ENCODE data around the gene MTARC2. TPM values are rescaled to one million over a fixed set of nuclear protein-coding genes. Genes with fewer than 3 reads are reported as not detected.

The MTARC2 gene
- total RNA-seq, 1 donor from 2014 or later: not detected

GRCh38 chr1:220797044-220797443, 48.9 kb downstream of the MTARC2 start:
- intact Hi-C loops (cut with micrococcal nuclease): no loop called here

DNA sequence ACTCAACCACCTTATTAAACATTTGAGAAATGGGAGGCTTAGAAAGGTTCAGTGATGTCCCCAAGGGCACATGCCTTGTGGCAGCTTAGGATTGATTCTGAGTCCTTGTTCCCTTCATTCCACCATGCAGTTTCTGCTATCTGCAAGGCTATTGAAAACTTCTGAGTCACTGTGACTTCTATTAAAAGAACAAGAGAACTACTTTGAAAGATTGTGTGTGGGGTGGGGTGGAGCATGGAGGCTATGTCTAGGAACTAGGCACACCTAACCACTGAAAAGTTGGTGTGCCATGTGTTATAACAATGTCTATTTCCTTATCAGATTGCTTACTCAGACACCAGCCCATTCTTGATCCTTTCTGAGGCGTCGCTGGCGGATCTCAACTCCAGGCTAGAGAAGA, 49.4 kb downstream of the MTARC2 start:
- intact Hi-C loops (cut with micrococcal nuclease): no loop called here

GRCh38 chr1:220798338-220798737, 50.2 kb downstream of the MTARC2 start:
- intact Hi-C loops (cut with micrococcal nuclease): no loop called here

DNA sequence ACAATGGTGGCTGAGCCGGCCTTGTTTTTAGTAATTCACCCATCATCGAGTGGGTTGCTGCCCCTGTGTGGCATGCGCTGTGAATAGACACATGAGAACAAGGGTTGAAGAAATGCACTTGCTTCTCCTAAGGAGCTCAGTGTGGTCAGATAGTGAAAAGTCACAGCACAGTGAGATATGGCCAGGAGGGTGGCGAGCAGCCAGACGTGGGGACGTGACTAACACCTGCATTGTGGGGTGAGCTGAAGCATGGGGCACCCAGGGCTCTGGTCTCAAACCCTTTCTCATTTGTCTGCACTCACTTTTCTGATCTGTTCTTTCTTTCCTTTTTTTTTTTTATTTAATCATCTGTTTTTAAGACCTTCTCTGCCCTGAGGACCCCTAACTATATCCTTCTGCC, 52.1 kb downstream of the MTARC2 start:
- intact Hi-C loops (cut with micrococcal nuclease): no loop called here

DNA sequence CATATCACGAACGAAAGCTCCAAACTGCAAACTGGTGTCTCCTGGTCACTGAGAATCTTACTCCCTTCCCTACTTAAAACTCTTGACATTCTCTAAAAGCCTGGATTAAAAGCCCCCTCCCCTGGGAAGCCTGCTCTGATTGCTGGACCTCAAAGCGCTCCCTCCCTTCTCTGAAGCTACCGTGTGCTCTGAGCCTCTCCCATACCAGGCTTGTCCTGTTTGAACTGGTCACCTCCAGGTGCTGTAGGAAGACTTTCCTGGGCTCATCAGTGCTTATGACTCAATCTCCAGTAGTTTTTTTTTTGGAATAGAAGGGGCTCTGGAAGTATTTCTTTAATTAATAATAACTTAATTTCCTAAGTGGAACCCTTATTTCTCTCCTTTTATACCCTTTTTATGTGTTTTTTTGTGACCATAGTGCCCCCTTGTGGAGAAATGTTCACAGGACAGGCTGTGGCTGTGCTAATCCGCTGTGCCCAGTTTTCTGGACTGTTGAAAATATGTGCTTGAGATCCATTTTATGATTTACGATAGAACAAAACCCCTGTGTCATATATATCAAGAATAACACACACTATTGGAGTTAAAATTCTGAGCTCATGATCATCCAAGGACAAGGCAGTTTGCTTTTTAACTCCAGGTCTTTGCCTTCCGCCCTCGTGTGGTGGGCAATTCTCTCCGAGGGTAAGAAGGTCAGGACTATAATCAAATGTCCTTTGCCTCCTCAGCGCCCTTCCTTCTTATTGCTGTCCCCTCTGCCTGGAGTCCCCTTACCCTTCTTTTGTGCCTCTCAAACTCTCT, 55.5 kb downstream of the MTARC2 start:
- intact Hi-C loops (cut with micrococcal nuclease): no loop called here

- intact Hi-C loops (cut with micrococcal nuclease): no loop called here
Measured at GRCh38 chr1:220804202-220804586, 56.1 kb downstream of the MTARC2 start.

DNA sequence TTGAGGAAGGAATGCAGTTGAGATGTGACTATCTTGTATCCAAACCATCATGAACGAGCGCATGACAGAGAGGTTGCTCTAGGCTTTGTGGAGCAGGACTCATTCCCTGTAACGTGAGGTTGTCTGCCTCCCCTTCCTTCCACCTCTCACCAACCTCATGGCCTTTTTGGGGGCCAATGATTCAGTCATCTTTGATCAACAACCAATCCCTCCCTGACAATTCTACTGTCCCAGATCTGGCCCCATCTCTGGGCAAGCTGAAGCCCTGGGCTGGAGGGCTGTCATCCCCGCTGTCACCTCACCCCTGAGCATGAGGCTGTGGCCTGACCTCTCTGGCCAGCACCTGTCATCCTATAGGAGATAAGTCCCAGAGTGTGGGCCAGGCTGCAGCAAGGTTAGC, 58.3 kb downstream of the MTARC2 start:
- intact Hi-C loops (cut with micrococcal nuclease): no loop called here

GRCh38 chr1:220807726-220808125, 59.6 kb downstream of the MTARC2 start:
- intact Hi-C loops (cut with micrococcal nuclease): no loop called here

DNA sequence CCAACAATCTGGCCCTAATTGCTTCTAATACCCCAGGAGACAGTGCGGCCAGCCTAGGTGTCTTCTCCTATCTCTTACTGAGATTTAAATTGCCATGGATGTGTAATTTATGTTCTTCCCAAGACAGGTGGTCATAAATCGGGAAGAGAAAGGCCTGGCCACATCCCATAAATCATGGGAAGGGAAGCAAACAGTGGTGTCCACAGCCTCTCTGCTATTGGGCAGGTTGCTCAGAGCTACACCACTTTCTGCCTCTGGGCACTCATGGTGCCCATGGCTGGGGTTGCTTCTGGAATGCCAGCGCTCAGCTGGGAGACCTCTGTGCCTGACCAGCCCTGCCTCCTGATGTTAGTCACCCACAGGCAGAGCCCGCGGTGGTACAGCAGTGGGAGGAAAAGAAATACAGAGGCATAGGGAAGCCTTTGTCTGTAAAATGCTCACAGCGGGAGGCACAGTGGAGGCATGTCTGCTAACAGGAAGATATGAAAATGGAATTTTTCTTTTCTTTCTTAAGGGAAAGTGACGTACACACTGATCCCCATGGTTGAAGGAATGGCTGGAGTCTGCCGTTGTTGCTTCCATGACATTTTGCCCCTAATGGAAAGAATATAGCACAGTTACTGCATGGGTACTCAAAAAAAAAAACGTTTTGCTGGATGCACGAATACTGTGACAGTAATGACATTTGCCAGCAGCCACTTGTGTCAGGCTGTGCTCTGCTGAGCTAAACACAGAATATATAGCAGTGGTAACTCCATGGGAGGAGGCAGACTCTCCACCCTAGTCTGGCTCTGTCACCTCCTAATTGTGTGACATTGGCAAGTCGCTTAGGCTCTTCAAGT, 60.4 kb downstream of the MTARC2 start:
- intact Hi-C loops (cut with micrococcal nuclease): no loop called here

DNA sequence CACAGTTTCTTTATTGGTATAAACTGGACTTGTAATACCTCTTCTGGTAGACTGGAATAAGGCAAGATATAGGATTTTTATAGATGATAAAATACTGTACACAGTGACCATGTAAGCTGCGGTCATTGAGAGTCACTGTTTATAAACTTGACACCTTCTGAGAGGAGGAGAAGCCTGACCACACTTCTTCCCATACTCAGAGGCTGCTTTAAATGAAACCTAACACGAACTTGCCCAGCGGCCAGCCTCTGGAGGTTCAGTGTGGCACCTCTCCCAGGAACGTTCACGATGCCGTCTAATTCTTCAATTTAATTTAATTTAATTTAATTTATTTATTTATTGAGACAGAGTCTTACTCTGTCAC, 61.0 kb downstream of the MTARC2 start:
- intact Hi-C loops (cut with micrococcal nuclease): no loop called here

GRCh38 chr1:220809704-220810103, 61.6 kb downstream of the MTARC2 start:
- intact Hi-C loops (cut with micrococcal nuclease): loop anchor here (1.0 kb wide), 3 partner anchors 394 to 1646 kb away; no protein-coding TSS in a partner anchor

- intact Hi-C loops (cut with micrococcal nuclease): loop anchor here (1.0 kb wide), 3 partner anchors 393 to 1645 kb away; no protein-coding TSS in a partner anchor
Measured at GRCh38 chr1:220810179-220810653, 62.1 kb downstream of the MTARC2 start.

DNA sequence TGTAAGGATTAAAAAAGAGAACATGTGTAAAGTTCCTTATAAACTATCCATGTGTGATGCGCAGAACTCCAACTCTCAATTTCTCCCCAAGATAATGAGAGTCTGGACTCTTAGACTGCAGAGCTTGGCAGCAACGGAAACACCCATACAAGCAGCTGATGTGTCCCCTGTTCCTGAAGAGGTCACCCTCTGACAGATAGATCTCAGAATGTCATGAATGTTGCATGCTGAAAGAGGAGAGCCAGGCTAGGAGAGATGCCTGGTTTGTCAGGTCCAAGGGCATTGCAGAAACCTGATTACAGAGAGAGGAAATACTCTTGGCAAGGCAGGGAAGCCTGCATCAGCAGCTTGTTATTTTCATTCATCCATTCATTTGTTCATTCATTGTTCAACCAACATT, 62.8 kb downstream of the MTARC2 start:
- intact Hi-C loops (cut with micrococcal nuclease): loop anchor here (1.0 kb wide), 3 partner anchors 392 to 1644 kb away; no protein-coding TSS in a partner anchor

DNA sequence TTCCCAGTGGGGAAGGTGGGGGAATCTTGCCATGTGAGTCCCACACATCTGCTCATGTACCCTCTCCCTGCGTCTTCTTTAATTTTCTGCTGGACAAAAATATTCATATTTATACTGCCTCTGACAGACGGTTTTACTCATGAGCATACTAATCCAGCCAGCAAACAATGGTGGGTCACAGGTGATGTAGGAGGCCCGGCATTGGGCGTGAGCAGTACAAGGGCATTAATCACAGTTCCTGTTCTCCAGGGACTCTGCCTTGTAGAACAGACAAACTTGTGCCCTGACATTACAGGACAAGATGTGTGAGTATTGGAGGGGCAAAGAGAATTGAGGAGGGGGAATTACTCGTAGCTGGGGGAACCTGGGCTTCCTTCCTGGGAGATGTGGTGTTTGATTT, 63.6 kb downstream of the MTARC2 start:
- intact Hi-C loops (cut with micrococcal nuclease): no loop called here

DNA sequence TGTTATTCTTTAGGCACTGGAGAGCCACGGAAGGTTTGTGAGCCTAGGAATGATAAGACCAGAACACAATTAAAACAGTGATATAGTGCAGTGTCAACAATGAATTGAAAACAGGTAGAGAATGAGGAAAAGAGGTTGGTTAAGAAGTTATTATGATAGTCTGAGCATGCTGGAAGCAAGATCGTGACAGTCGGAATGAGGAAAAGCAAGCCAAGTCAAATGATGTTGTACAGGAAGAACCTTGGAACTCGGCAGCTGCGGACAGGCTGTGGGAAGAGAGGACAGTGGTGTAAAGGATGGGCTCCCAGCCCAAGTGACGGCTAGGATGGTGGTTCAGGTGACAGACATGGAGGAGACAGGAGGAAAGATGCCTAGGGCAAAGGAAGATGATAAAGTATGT, 64.2 kb downstream of the MTARC2 start:
- intact Hi-C loops (cut with micrococcal nuclease): no loop called here

- intact Hi-C loops (cut with micrococcal nuclease): no loop called here
Measured at GRCh38 chr1:220813013-220813412, 64.9 kb downstream of the MTARC2 start.

DNA sequence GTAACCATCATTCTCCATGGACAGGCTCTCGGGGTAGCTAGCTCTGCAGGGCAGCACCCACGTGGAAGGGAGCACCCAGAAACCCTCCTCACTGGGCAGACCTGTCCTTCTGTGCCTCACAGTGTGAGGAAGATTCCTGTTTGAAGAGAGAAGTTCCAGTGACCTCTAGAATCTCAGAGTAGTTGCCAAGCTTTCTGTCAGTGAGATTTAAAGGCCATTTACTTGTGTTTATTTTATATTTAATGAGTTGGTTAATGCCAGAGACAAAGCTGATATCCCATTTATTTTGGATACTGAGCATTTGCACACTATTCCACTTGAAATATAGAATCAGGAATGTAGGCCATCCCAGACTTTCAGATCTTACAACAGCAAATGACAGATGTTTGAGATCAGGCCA, 67.3 kb downstream of the MTARC2 start:
- intact Hi-C loops (cut with micrococcal nuclease): no loop called here

- intact Hi-C loops (cut with micrococcal nuclease): no loop called here
Measured at GRCh38 chr1:220817907-220818306, 69.8 kb downstream of the MTARC2 start.

DNA sequence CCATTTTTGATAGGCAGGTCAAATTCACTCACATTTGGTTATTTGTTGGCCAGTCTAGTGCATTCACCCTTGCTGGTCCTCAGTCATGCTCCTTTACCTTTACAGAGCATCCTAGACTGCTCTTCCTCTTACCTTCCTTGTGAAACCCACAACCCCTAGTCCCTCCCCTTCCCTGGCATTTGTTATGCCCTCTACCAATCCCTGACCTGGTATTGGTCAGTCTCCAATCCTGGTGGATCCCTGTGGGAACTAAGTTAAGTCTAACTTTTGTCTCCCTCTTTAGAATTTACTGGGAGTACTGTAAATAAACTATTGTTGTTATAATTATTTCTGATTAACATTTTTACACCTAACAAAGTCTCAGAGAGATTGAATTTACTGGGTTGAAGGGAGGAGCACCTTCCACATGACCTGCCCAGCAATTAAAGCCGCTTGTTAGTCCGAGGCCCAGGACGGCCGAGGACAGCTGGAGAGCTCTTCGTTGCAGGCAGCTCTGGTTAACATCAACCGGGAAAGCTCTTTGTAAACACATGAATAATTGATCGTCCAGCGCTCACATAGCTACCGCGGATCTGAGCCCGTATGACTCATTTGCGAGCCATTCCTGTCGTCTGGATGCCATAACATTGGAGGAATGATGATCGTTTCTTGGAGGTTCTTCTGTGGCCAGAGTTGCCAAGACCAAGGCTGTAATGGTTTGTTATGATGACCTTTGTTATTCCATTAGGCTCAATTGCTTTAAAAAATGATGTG, 70.5 kb downstream of the MTARC2 start:
- intact Hi-C loops (cut with micrococcal nuclease): no loop called here

DNA sequence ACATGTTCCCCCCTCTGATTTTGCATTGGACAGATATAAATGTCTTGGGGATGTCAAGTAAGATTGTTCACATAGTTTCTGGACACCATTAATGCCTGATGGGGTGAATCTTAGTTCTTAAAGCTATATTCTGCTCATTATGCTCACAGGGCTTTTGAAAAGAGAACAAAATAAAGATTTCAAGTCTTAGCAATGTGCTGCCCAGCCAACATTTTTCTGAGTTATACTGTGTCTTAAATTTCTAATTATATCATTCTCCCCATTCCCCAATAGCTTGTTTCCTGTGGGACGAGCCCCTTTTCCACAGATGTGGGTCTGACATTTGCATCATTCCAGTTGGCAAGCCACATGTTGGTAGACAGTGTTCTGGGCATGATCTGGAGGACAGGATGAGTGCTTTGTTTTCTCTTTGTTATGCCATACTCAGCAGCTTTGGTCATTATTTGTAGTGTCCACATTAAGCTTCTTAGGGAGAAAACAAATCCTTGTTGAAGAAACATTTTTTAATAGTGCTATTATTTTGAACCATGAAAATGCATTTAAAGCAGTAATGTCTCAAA, 71.4 kb downstream of the MTARC2 start:
- intact Hi-C loops (cut with micrococcal nuclease): no loop called here
